ENCODE measurements around the gene TMEM144.
"Not testable (repeated sequence)": the region's sequence is repeated elsewhere in the genome, so short reads cannot be mapped to it uniquely, and the experiment has no call there.

- TF ChIP-seq POLR2A, CTCF, EP300 (IDR thresholded peaks at IDR 0.05): not testable (repeated sequence)
Observed at GRCh38 chr4:158224318-158224717, 14.0 kb downstream of the TMEM144 start.

All from ovary (tissue), 3 donors.